Measurements from ENCODE around the gene FBH1.

DNA sequence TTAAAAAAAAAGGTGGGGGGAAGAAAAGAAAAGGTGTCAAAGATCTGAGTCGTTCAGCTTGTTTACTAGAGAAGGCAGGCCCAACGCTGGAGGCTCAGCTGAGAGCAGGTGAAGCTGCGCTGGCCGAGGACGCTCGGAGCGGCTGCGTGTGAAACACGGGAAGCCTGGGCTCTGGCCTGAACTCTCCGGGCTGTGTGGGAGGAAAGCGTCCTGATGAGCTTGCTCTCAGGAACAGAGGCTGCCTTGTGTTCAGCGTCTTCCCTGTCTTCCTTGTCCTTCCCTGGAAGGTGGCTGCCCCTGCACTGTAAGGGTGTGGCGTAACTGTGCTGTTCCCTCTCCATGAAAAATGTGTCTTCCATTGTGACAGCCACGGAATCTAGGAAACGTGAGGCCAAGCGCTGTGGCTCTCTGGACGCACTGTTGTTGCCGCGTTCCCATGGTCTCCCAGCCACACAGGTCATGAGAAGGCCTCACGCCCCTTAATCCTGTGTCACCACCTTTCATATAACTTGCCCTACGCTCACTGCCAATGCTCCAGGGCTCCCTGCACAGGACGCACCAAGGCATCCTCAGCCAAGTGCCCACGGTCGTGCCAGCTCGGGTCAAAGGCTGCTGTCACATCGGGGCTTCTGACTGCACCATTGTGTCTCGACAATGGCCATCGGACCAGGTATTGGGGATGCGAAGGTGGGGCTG is 71.5 kb downstream of the FBH1 start:
- TF ChIP-seq POLR2A (IDR thresholded peaks at IDR 0.05; ENCODE audit: extremely low read depth, insufficient read length) (no peak), CTCF (IDR thresholded peaks at IDR 0.05; ENCODE audit: low read depth, low read length) (no peak)

All from NB4 (cell line).